H9 (cell line): Measurements from ENCODE around the gene FKBP11. TPM values are rescaled to one million over a fixed set of nuclear protein-coding genes. Genes with fewer than 3 reads are reported as not detected.

Experiments
- DNase-seq: peaks from one replicate; pipeline ENCODE4 v3.0.0-alpha.2; 2017
- H2AFZ ChIP-seq: one replicate; pipeline ENCODE4 v1.6.1; 2013; ENCODE audit warnings: mild to moderate bottlenecking, low read length, control low read depth, moderate library complexity
- H2AK5ac ChIP-seq: 2 replicates; pipeline ENCODE4 v1.6.1; 2013; ENCODE audit warnings: low read length, control low read depth, mixed read lengths; ENCODE audit not compliant: insufficient read length
- H2BK120ac ChIP-seq: one replicate; pipeline ENCODE4 v1.6.1; 2013; ENCODE audit warnings: low read depth, mild to moderate bottlenecking, low read length, control low read depth, inconsistent platforms; ENCODE audit not compliant: poor library complexity, severe bottlenecking
- H2BK12ac ChIP-seq: 2 replicates; pipeline ENCODE4 v1.6.1; 2013; ENCODE audit warnings: low read length, control low read depth, mixed read lengths, low read depth; ENCODE audit not compliant: insufficient read length
- H2BK15ac ChIP-seq: 2 replicates; pipeline ENCODE4 v1.6.1; 2013; ENCODE audit warnings: low read depth, low read length, control low read depth
- H2BK20ac ChIP-seq: one replicate; pipeline ENCODE4 v1.6.1; 2013; ENCODE audit warnings: low read depth, mild to moderate bottlenecking, low read length, control low read depth, inconsistent platforms; ENCODE audit not compliant: poor library complexity, severe bottlenecking
- H2BK5ac ChIP-seq: 2 replicates; pipeline ENCODE4 v1.6.1; 2013; ENCODE audit warnings: low read length, control low read depth, mixed read lengths; ENCODE audit not compliant: insufficient read length
- H3K14ac ChIP-seq: 2 replicates; pipeline ENCODE4 v1.6.1; 2013; ENCODE audit warnings: low read length, control low read depth; ENCODE audit not compliant: insufficient read depth
- H3K18ac ChIP-seq: 2 replicates; pipeline ENCODE4 v1.6.1; 2013; ENCODE audit warnings: low read depth, mild to moderate bottlenecking, mixed read lengths, low read length, control low read depth; ENCODE audit not compliant: insufficient read length
- H3K23ac ChIP-seq: 2 replicates; pipeline ENCODE4 v1.6.1; 2013; ENCODE audit warnings: low read length, control low read depth, mixed read lengths, low read depth; ENCODE audit not compliant: insufficient read length
- H3K23me2 ChIP-seq: 2 replicates; pipeline ENCODE4 v1.6.1; 2013; ENCODE audit warnings: low read depth, mild to moderate bottlenecking, mixed read lengths, low read length, control low read depth; ENCODE audit not compliant: insufficient read length, poor library complexity, severe bottlenecking
- H3K27ac ChIP-seq: 2 replicates; pipeline ENCODE4 v1.5.1; 2013; ENCODE audit warnings: low read length, control low read depth, mixed read lengths, low read depth; ENCODE audit not compliant: insufficient read length
- H3K27me3 ChIP-seq: 2 replicates; pipeline ENCODE4 v1.6.1; 2013; ENCODE audit warnings: low read length, control low read depth, inconsistent platforms; ENCODE audit not compliant: insufficient read depth
- H3K4ac ChIP-seq: 2 replicates; pipeline ENCODE4 v1.6.1; 2013; ENCODE audit warnings: low read depth, mild to moderate bottlenecking, control low read depth, inconsistent platforms, low read length, moderate library complexity
- H3K4me1 ChIP-seq: 2 replicates; pipeline ENCODE4 v1.6.1; 2013; ENCODE audit warnings: low read length, control low read depth, inconsistent platforms; ENCODE audit not compliant: insufficient read depth
- H3K4me2 ChIP-seq: 2 replicates; pipeline ENCODE4 v1.6.1; 2013; ENCODE audit warnings: low read length, control low read depth, mixed read lengths; ENCODE audit not compliant: insufficient read length, insufficient read depth
- H3K56ac ChIP-seq: 2 replicates; pipeline ENCODE4 v1.6.1; 2013; ENCODE audit warnings: low read depth, mild to moderate bottlenecking, mixed read lengths, low read length, control low read depth; ENCODE audit not compliant: insufficient read length
- H3K79me1 ChIP-seq: 2 replicates; pipeline ENCODE4 v1.6.1; 2013; ENCODE audit warnings: low read depth, mild to moderate bottlenecking, moderate library complexity, low read length, control low read depth, inconsistent platforms; ENCODE audit not compliant: insufficient read depth, poor library complexity, severe bottlenecking
- H3K79me2 ChIP-seq: 2 replicates; pipeline ENCODE4 v1.6.1; 2013; ENCODE audit warnings: low read length, control low read depth, inconsistent platforms; ENCODE audit not compliant: insufficient read depth
- H3K9ac ChIP-seq: 2 replicates; pipeline ENCODE4 v1.6.1; 2013; ENCODE audit warnings: low read length, control low read depth, mixed read lengths; ENCODE audit not compliant: insufficient read length; ENCODE audit errors: extremely low read depth
- H3K9me3 ChIP-seq: one replicate; pipeline ENCODE4 v1.6.1; 2013; ENCODE audit warnings: low read depth, low read length, inconsistent platforms; ENCODE audit not compliant: control insufficient read depth
- H3T11ph ChIP-seq: one replicate; pipeline ENCODE4 v1.6.1; 2013; ENCODE audit warnings: mild to moderate bottlenecking, low read length, control low read depth, inconsistent platforms
- H4K20me1 ChIP-seq: one replicate; pipeline ENCODE4 v1.6.1; 2013; ENCODE audit not compliant: control insufficient read depth, insufficient read length, insufficient read depth
- H4K5ac ChIP-seq: 2 replicates; pipeline ENCODE4 v1.6.1; 2013; ENCODE audit warnings: low read depth, mild to moderate bottlenecking, mixed read lengths, low read length, control low read depth; ENCODE audit not compliant: insufficient read length
- H4K8ac ChIP-seq: replicated peaks from 2 replicates; pipeline ENCODE4 v1.6.1; 2013; ENCODE audit warnings: low read length, control low read depth, mixed read lengths, low read depth; ENCODE audit not compliant: insufficient read length
- H4K91ac ChIP-seq: 2 replicates; pipeline ENCODE4 v1.6.1; 2013; ENCODE audit warnings: low read depth, mild to moderate bottlenecking, moderate library complexity, mixed read lengths, low read length, control low read depth; ENCODE audit not compliant: insufficient read length
- H3K27ac Mint-ChIP-seq, 3 experiments: 2 replicates in 2 of 3; 3 replicates in 1 of 3; pipeline ENCODE4 v1.8.0; 2020 to 2021; ENCODE audit warnings: mixed read lengths in 3 of 3, mild to moderate bottlenecking in 1 of 3, moderate library complexity in 1 of 3
- H3K27me3 Mint-ChIP-seq: 2 replicates; pipeline ENCODE4 v1.8.0; 2021; ENCODE audit warnings: low read depth, mild to moderate bottlenecking, moderate library complexity, mixed read lengths
- H3K36me3 Mint-ChIP-seq, 3 experiments: 2 replicates in 2 of 3; 3 replicates in 1 of 3; pipeline ENCODE4 v1.8.0; 2020 to 2021; ENCODE audit warnings: low read depth in 3 of 3, mixed read lengths in 3 of 3; ENCODE audit not compliant: insufficient read depth in 1 of 3
- H3K4me1 Mint-ChIP-seq, 2 experiments: 2 replicates each; pipeline ENCODE4 v1.8.0; 2020; ENCODE audit warnings: mixed read lengths in 2 of 2
- H3K4me3 Mint-ChIP-seq, 2 experiments: 2 replicates in 1 of 2; 3 replicates in 1 of 2; pipeline ENCODE4 v1.8.0; 2020 to 2021; ENCODE audit warnings: mild to moderate bottlenecking in 2 of 2, mixed read lengths in 2 of 2, moderate library complexity in 1 of 2
- H3K9me3 Mint-ChIP-seq, 2 experiments: 2 replicates in 1 of 2; 3 replicates in 1 of 2; pipeline ENCODE4 v1.8.0; 2020; ENCODE audit warnings: mild to moderate bottlenecking in 2 of 2, mixed read lengths in 2 of 2, moderate library complexity in 1 of 2
- WGBS: extraction: QIAGEN DNeasy Blood & Tissue Kit; methylation state at CpG from one replicate; pipeline ENCODE4 v1.1.7; 2013; ENCODE audit warnings: missing lambda C conversion rate, low lambda C conversion rate, mixed read lengths; ENCODE audit not compliant: insufficient read length; ENCODE audit errors: extremely low coverage; 5-methylcytosine and 5-hydroxymethylcytosine counted together
- total RNA-seq: library from RNA; stranded (reverse); gene quantifications from 2 replicates; pipeline ENCODE4 v1.2.1, GENCODE V29; 2021
- TF ChIP-seq, protein P1 (sequence below): fragments of 200-600 bp; sonication (generic); conservative IDR thresholded peaks from 3 replicates; pipeline ENCODE4 v1.8.0; 2021; ENCODE audit warnings: antibody characterized with exemption, mild to moderate bottlenecking

The FKBP11 gene
- total RNA-seq, 1 experiment from 2014 or later: 40.8 TPM

DNA sequence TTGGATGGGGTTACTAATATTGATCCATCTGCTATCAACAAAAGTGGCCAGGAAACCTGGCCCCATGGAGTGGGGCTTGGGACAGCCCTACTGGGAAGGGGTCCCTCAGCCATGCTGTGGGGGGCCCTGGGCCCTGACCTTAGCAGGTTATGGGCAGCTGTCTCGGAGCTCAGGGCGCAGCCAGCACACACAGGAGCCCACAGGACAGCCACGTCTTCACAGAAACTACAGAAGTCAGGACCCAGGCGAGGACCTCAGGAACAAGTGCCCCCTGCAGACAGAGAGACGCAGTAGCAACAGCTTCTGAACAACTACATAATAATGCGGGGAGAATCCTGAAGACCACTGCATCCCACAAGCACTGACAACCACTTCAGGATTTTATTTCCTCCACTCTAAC, 11.9 kb upstream of the FKBP11 start:
- H3K79me2 ChIP-seq: peaks cover 8% of the 10 kb centered on the region; the same call in 1 of the 2 replicates
- no peak overlapping the region for H2AK5ac ChIP-seq
- Mint-ChIP-seq H3K27me3 (no peaks in the 10 kb centered on the region), H3K36me3 (peaks cover 35 to 91% (median 78%) of the 10 kb centered on the region in 3 experiments), H3K4me1 (peaks cover 0 to 2% of the 10 kb centered on the region in 2 experiments; a peak in 2 of 4 replicates), H3K4me3 (peak overlapping the region in 1 of 2 experiments; percentile 17; a peak in 1 of 5 replicates), H3K27ac (peak overlapping the region in 1 of 3 experiments; percentile 37; a peak in 3 of 7 replicates), H3K9me3 (no peaks in the 10 kb centered on the region)
- H4K8ac ChIP-seq: no peak overlapping the region
- no peak overlapping the region for H4K5ac ChIP-seq
- H2BK20ac ChIP-seq: no peak overlapping the region
- no peak overlapping the region for H2BK120ac ChIP-seq
- H2AFZ ChIP-seq: no peak overlapping the region
- no peaks in the 10 kb centered on the region for H3K27me3 ChIP-seq
- H2BK5ac ChIP-seq: no peak overlapping the region
- no peak overlapping the region for H3K14ac ChIP-seq
- WGBS: no CpG with 5 or more reads among the region's 6 CpGs
- no peak overlapping the region for H3K23ac ChIP-seq
- H3K4ac ChIP-seq: no peak overlapping the region
- no peak overlapping the region for H4K91ac ChIP-seq
- H3K4me2 ChIP-seq: no peak overlapping the region
- H3T11ph ChIP-seq: no peak overlapping the region
- no peaks in the 10 kb centered on the region for H3K4me1 ChIP-seq
- H3K9me3 ChIP-seq: no peaks in the 10 kb centered on the region
- H2BK12ac ChIP-seq: no peak overlapping the region
- no peak overlapping the region for H3K9ac ChIP-seq
- H3K23me2 ChIP-seq: no peaks in the 10 kb centered on the region
- no peak overlapping the region for H3K56ac ChIP-seq
- peak; percentile 53 for DNase-seq
- no peak overlapping the region for H3K18ac ChIP-seq
- TF ChIP-seq, protein P1, sequence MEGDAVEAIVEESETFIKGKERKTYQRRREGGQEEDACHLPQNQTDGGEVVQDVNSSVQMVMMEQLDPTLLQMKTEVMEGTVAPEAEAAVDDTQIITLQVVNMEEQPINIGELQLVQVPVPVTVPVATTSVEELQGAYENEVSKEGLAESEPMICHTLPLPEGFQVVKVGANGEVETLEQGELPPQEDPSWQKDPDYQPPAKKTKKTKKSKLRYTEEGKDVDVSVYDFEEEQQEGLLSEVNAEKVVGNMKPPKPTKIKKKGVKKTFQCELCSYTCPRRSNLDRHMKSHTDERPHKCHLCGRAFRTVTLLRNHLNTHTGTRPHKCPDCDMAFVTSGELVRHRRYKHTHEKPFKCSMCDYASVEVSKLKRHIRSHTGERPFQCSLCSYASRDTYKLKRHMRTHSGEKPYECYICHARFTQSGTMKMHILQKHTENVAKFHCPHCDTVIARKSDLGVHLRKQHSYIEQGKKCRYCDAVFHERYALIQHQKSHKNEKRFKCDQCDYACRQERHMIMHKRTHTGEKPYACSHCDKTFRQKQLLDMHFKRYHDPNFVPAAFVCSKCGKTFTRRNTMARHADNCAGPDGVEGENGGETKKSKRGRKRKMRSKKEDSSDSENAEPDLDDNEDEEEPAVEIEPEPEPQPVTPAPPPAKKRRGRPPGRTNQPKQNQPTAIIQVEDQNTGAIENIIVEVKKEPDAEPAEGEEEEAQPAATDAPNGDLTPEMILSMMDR: peak; percentile 52; the same call in 2 of the 3 replicates
- no peak overlapping the region for H2BK15ac ChIP-seq
- H3K79me1 ChIP-seq: peaks cover 6% of the 10 kb centered on the region
- no peak overlapping the region for H3K27ac ChIP-seq
- no peaks in the 10 kb centered on the region for H4K20me1 ChIP-seq
